Endothelial cell of coronary artery (primary cell): ENCODE measurements around the gene SMU1. TPM values are rescaled to one million over a fixed set of nuclear protein-coding genes. Genes with fewer than 3 reads are reported as not detected.

Experiments used
- total RNA-seq: library from RNA; depleted of rRNA; stranded (reverse); fragments of >200 nt; gene quantifications from 2 replicates; pipeline ENCODE4 v1.2.3, GENCODE V29; 2014

SMU1 gene
- 32.9 and 36.7 TPM in 2 replicates for total RNA-seq

DNA sequence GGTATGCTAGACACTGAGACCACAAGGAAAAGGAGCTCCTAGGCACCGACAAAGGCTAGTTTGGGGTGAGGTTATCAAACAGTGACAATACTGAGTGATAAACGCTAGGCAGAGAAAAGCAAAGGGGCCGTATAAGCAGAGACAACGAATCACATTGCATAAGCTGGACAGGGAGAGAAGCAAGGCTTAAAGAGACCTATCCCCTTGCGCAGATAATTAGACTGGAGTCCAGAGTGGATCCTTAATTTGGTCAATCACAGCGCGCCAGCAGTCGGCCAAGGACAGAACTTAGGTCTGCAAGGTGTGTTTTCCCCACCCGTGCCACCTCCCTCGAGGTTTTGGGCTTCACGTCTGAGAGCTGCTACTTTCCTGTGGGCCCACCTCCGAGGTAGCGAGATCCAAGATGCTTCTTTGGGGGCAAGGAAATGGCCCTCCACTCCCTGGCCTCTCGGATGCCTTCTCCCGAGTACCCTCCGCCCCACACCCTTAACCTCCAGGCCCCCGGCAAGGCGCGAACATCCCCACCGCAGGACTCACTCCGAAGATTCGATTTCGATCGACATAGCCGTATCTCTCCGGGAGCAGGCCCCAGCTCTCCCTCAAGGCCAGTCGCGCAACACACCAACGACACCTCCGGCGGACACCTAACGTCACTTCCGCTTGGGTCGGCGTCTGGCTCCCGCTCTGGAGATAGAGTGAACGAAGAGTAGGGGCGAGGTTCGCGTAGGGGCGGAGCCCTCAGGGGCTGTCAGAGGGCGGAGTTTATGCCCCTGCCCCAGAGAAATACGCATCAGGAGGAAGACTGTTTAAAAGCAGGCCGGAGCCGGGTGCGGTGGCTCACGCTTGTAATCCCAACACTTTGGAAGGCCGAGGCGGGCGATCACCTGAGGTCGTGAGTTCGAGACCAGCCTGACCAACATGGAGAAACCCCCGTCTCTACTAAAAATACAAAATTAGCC is at the start of gene SMU1:
Gene SMU1 (minus strand): TSS at position 629 of the 959 bp plus-strand sequence. CDS start 66 bp downstream, at position 563.

DNA sequence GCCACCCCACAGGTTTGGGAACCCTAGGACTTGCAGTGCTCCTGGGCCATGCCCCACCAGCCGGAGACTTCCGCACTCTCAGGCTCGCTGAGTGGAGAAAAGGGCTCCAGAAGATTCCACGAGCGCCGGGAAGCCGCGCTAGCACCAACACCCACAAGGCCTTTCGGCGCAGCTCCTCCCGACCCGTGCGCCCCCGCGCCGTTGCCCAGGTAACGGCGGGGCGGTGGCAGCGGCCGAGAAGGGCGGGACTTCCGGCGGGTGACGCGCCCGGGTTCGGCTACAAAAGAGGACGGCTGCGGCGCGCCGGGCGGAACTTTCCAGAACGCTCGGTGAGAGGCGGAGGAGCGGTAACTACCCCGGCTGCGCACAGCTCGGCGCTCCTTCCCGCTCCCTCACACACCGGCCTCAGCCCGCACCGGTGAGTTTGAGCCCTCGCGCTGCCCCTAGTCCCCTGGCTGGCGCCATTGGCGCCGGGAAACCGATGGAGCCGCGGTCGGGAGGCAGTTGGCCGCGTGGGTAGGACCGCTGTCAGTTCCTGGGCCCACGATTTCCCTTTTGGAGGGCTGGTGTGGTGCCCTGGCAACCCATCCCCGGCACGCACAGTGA is 51.4 kb downstream of the SMU1 start, which contains the start of gene DNAJA1:
Gene DNAJA1 (plus strand): TSS at position 308 of the 606 bp plus-strand sequence. CDS start 1,212 bp downstream, outside the sequence.

Other genes with a start within 250 kb of the SMU1 start
- 28.6 and 32.3 TPM in 2 replicates for gene APTX, start 75.0 kb downstream of the SMU1 start, total RNA-seq
- 144 and 164 TPM in 2 replicates for gene DNAJA1, start 51.4 kb downstream of the SMU1 start, total RNA-seq
- 10.2 and 20.0 TPM in 2 replicates for gene B4GALT1, start 90.7 kb upstream of the SMU1 start, total RNA-seq
- not detected in 2 replicates for gene SPINK4, start 163.5 kb upstream of the SMU1 start, total RNA-seq
- 24.1 and 24.7 TPM in 2 replicates for gene BAG1, start 188.0 kb upstream of the SMU1 start, total RNA-seq
- gene CHMP5, start 188.4 kb upstream of the SMU1 start, total RNA-seq, result 76.5 and 108 TPM in 2 replicates
- gene NFX1, start 213.8 kb upstream of the SMU1 start, total RNA-seq, result 13.6 and 15.2 TPM in 2 replicates